Measurements from ENCODE around the gene AVPR2.

The AVPR2 gene

DNA sequence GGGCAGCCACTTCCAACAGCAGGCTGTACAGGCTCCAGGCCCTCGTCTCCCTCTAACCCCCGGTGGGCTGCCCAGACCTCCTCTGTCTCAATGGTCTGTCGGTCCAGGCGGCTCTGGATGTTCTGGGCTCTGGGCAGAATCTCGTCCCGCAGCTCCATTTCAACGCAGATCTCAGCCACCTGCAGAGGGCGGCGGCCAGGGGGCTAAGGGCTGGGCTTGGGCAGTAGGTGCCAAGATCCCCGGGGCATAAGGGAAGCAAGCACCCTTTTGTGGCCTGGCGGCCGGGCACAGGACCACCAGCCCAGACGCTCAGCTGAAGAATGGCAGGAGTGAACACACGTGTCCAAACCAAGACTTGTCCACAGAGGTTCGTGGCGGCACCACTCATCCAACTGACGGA is 9.2 kb downstream of the AVPR2 start:
- DNase-seq (ENCODE audit: low read depth in 2 of 2): no peak

DNA sequence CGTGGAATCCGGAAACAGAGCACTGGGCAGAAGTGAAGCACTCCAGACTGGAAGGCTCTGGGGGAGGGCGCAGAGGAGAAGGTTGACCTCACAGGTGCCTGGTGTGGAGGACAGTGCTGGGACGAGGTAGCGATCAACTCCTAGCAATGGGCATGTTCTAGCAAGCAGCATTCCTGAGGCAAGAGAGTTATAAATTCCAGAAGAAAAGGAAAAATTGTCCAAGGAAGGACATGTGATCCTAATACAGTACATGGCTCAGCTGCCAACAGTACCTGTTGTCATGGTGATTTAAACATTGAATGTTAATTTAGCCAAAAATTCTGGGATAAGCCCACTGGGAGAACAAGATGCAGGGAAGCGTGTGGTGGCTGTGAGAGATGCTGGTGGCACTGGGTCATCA is 13.4 kb downstream of the AVPR2 start:
- DNase-seq (ENCODE audit: low read depth in 2 of 2): no peak

DNA sequence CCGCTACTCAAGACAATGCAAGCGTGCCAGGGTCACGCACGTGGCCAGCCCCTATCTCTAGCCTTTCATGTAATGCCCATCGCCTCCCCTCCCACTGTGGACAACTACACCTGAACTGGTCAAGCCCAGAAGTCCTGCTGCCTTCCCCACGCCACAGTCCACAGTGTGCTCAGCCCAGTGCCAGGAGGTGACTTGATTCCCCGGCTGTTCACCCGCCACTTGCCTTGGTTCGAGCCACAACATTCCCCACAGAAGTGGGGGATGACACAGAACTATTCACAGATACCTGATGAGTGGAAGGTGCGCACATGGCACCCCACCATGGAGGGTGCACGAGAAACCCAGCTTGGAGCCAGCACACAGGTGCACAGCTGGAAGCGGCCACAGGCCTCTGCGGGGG is 14.8 kb downstream of the AVPR2 start:
- no peak for DNase-seq (ENCODE audit: low read depth in 2 of 2)

DNA sequence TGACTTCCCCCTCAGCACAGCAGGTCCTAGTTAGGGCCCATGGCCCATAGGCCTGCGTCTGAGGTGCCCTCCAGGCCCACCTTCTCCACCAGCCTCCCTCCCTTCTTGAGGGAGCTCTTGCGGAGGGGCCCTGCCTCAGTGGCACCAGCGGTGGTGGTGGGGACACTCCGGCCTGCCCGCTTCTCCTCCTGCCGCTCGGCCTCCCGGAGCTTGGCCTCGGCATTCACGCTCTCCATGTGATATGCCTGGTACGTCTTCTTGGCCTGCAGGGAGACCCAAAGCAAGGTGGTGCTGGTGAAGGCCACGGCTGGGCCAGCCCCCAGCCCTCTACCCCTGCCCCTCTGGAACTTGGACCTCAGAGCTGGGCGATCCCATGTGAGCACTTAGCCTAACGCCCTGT is 16.1 kb downstream of the AVPR2 start:
- no peak for DNase-seq (ENCODE audit: low read depth in 2 of 2)

- no peak for DNase-seq (ENCODE audit: low read depth in 2 of 2)
Measured at GRCh38 chrX:153921070-153921469, 16.6 kb downstream of the AVPR2 start.

DNA sequence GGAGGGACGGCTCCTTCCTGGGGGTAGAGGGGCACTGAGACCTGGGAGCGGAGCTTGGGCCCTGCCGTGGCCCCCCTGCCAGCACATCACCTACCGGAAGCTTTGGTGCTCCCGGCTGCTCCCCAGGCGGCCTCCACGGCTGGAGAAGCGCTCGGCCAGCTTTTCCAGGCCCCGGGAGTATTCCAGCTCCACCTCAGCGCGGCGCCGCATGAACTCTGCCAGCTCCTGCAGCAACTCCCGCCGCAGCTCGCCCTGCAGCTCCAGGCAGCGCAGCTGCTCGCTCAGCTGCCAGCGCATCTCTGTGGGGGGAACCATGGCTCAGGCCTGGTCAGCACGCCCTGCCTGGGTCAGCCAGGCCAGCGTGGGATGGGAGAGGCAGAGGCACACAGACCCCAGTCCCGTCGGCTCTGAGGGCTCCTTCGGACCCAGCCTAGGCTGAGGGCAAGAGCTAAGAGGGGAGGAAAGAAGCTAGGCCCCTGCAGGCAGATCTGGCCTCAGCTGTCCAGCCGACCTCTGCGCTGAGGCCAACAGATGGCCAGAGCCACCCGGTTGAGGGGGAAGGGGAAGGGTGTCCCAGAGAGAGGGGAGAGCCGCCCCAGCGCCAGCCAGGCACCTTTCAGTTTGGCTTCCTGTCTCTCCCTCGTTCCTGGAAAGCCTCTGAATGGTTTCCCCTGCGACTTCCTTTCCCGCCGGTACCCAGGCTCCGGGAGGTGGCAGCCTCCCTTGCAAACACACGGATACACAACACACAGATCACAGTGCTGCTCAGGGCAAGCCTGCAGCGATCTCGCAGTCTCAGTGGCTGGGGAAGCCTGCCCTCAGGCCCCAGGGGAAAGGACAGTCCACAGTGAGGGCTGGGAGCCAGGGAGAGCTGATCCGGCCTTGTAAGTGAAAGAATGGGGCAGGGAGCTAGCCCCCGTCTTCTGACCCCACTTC is 17.3 kb downstream of the AVPR2 start:
- no peak for DNase-seq (ENCODE audit: low read depth in 2 of 2)

DNA sequence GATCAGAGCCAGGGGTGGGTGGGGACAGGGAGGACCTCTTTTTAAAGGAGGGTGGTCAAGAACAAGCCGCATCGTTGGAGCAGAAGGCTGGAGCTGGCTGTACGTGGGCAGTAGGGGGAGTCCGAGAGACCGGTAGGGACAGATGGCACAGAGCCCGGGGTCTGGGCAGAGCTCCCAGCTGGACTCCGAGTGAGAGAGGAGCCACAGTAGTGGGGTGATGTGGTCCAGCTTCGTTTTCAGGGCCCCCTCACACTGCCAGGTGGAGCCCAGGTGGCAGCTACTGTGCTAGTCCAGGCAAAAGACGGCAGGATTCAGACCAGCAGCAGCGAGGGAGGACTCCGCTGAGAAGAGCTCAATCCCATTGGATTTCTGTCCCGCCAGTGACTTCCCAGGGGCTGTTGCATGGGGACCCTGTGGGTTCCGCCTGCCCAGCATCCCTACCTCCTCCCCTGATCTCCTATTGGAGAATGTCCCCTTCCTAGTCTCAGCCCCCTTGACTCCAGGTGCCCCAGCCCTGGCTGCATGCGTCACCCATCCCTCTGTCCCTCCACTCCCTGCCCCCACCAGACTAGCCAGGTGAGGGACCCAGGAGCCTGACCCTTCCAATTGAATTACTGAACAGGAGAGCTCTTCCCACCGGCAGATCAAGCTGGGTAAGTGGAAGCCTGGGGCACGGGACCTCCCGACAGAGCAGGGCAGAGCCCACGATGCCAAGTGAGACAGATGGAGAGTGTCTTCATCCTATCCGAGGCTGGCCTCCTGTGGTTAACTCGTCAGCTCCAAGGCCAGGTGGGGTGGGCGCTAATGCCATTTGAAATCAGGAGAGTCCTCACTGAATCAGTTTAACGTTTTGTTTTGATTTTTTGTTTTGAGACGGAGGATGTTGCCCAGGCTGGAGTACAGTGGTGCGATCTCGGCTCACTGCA is 18.7 kb downstream of the AVPR2 start:
- no peak for DNase-seq (ENCODE audit: low read depth in 2 of 2)

DNA sequence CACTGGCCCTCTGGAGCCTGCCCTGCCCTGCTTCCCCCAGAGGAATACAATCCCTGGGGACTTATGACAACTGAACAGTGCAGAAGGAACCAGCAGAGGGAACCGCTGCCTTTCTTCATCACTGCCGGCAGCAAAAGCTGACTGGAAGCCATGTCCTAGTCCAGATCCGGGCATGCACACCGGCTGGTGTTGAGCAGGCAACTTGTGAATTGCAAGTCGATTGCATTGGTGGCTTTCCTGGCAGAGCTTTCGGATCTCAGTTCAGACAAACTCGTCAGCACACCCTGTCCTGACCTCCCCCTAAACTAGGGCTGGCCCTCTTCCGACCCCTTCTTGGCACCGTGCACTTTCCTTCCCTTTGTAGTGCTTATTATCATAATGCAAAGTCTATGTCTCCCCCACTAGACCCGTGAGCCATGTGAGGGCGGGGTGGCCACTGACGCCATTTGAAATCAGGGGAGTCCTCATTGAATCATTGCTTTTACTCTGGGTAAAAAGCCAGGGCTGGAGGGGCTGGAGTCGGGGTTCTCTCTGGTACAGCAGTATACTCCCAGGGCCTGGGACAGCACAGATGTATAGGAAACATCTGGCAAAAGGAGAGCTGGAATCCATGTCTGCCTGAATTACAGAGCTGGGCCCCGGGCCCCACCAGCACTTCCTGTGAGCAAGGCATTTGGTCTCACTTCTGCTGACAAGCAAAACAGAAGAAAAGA is 19.8 kb downstream of the AVPR2 start:
- DNase-seq (ENCODE audit: low read depth in 2 of 2): no peak

- DNase-seq (ENCODE audit: low read depth in 2 of 2): no peak
Measured at GRCh38 chrX:153925387-153925738, 20.9 kb downstream of the AVPR2 start.

- DNase-seq (ENCODE audit: low read depth in 2 of 2): peak in 1 of 2 donors; percentile 36
Measured at GRCh38 chrX:153925739-153926551, 21.5 kb downstream of the AVPR2 start, which contains the start of gene ARHGAP4. TSS of gene ARHGAP4 (minus strand) at chrX:153926264. CDS start at chrX:153926202, 62 bp downstream.

- DNase-seq (ENCODE audit: low read depth in 2 of 2): no peak
Measured at GRCh38 chrX:153926552-153926857, 22.0 kb downstream of the AVPR2 start.

DNA sequence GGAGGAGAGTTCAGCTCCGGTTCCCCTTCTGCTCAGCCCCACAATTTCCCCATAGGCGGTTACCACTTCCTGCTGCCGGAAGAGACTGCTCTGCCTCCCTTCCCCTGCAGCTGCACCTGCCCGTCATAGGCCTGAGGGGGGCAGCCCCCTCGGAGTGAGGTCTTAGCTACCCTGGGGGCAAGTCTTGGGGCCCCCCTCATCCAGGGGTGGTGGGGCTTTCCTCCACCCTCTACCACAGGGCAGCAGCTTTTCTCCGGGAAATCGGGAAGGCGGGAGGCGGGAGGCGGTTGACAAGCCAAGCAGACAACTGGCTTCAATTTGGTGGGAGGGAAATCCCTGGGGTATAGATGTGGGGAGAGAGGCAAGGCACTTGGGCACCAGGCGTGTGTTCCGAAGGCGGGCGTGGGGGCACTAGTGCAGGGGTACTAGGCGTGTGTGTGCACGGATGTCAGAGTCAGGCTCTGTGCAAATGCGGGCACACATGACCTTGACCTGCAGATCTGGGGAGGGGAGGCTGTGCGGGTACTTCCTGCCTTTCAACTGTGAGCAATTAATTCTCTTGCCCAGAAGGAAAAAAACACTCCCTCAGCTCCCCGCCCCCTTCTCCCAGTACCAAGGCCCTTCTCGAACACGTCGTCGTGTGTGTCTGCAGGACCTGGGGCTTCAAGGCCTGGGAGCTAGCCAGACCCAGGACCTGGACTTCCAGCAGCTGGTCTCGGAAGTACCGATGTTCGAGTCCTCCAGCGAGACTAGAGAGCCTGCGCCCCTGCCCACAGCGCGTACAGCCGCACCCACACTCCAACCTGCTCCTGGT is 22.6 kb downstream of the AVPR2 start:
- DNase-seq (ENCODE audit: low read depth in 2 of 2): peak; percentile 53 to 55

GRCh38 chrX:153927672-153927921 is 23.1 kb downstream of the AVPR2 start:
- DNase-seq (ENCODE audit: low read depth in 2 of 2): no peak

- peak; percentile 85 to 92 for DNase-seq (ENCODE audit: low read depth in 2 of 2)
Measured at GRCh38 chrX:153927922-153928760, 23.7 kb downstream of the AVPR2 start.

DNA sequence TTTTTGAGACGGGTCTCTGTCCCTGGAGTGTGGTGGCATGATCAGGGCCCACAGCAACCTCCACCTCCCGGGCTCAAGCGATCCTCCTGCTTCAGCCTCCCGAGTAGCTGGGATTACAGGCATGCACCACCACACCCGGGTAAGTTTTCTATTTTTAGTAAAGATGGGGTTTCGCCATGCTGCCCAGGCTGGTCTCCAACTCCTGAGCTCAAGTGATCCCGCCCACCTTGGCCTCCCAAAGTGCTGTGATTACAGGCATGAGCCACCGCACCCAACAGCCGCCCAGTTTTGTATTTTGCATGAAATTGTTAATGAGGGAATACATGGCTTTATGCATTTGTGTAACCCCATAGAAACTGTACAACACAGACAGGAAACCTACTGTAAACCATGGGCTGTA is 24.4 kb downstream of the AVPR2 start:
- DNase-seq (ENCODE audit: low read depth in 2 of 2): no peak

DNA sequence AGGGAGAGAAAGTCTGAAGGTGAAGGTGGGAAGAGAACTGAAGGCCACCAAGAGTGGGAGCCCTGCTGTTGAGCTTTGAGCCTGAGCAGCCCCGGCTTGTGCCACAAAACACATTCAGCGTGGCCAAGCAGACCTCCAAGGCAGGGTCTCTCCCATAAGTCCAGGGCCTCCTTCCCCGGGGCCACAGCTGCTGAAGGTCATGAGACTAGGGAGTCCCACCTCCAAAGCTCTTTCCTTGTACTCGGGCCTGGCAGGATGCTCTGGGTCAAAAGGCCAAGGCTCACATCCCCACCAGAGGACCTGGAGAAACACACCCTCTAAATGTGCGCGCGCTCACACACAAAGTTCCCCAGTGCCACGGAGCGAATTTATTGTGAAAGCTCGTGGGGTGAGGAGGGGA is 25.1 kb downstream of the AVPR2 start:
- DNase-seq (ENCODE audit: low read depth in 2 of 2): no peak

DNA sequence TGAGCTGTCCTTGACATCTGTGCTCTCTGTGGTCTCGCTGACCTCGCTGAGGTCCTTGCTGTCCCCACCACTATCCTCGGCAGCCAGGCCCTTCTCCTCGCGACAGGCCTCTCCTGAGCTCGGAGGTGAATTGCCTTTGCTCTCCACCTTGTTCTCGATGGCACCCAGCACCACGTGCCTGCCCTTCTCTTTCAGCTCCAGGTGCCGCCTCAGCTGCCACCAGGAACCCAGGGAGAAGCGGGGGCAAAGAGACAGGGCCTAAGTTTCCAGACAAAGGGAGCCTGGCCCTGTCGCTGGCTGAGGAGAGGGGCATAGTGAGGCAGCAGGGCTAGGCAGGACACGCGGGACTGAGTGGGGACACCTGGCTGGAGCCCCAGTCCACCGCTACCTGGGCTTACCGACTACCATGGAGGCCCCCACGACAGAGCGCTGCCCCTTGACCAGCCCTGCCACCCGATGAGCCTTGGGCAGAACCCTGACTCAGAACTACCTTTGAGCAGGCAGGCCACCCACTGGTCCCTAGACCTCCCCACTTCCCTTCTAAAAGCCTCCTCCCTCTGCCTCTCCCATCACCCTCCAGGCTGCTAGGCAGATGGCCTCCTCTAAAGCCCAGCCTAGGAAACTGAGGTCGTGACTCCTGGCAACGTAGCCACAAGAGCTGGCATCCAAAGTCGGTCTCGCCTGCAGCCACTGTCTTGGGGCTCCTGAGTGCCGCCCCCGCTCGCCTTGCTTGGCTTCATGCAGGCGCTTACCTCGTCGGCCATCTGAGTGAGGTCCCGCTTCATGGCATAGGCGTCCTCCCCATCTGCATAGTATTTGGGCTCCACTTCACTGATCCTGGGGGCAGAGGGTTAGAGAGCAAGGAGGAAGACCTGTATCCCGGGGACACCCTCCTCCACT is 25.8 kb downstream of the AVPR2 start:
- DNase-seq (ENCODE audit: low read depth in 2 of 2): no peak

- no peak for DNase-seq (ENCODE audit: low read depth in 2 of 2)
Measured at GRCh38 chrX:153931151-153931550, 26.7 kb downstream of the AVPR2 start.

- DNase-seq (ENCODE audit: low read depth in 2 of 2): no peak
Measured at GRCh38 chrX:153931748-153932147, 27.3 kb downstream of the AVPR2 start.
